Raji (cell line): ENCODE data around the gene OSBPL2.

Experiments used
- POLR2A ChIP-seq: IDR thresholded peaks from 2 replicates; pipeline ENCODE4 v1.6.1; 2011; ENCODE audit warnings: low read depth, low read length, control low read depth; ENCODE audit not compliant: insufficient read depth

OSBPL2 gene

GRCh38 chr20:62214067-62214466, 24.3 kb upstream of the OSBPL2 start:
- no peak for TF ChIP-seq POLR2A

- TF ChIP-seq POLR2A: no peak
Observed at GRCh38 chr20:62215020-62215990, 23.0 kb upstream of the OSBPL2 start.

- no peak for TF ChIP-seq POLR2A
Observed at GRCh38 chr20:62215991-62216635, 22.2 kb upstream of the OSBPL2 start.

GRCh38 chr20:62216636-62217566, 21.4 kb upstream of the OSBPL2 start:
- no peak for TF ChIP-seq POLR2A

GRCh38 chr20:62217913-62218773, 20.2 kb upstream of the OSBPL2 start:
- no peak for TF ChIP-seq POLR2A

DNA sequence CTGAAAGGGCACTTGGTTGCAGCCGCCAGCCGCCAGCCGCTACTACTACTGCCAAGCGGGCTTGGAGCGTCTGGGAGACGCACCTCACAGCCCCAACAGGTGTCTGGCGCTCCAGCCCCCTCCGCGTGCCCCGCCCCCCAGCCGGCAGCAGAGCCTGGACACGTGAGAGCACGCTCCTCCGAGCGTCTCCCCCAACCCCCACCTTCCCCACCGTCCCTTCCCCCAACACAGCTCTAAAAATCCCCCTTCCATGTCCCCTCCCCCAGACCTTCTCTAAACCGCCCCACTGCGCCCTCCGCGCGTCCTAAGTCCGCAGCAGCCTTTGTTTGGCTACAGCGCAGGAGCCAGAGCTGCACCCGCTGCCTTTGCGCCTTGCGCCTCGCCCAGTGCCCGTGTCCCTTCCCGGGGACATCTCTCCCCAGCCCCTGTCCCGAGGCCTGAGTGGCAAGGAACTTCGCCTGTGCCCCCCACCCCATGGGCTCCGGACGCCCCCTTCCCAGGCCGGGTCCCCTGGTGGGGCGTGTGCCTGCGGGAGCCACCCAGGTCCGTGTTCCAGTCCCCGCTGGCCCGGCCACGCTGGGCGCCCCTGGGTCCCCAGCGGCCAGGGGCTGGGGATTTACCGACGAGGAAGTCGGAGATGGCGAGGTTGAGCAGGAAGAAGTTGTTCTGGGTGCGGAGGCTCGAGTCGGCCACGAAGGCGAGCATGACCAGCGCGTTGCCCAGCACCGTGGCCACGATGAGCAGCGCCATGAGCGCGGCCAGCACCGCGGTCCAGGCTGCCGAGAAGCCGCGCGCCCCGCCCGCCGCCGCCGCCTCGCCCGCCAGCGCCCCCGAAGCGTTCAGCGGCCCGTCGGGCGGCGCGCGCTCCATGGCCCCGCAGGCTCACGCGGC, 19.0 kb upstream of the OSBPL2 start:
- no peak for TF ChIP-seq POLR2A

GRCh38 chr20:62219992-62220665, 18.2 kb upstream of the OSBPL2 start, which contains the start of gene HRH3:
HRH3 (minus strand) TSS chr20:62220278; CDS start chr20:62219970, 308 bp downstream.
- TF ChIP-seq POLR2A: no peak

- no peak for TF ChIP-seq POLR2A
Observed at GRCh38 chr20:62220666-62221568, 17.4 kb upstream of the OSBPL2 start.

- TF ChIP-seq POLR2A: no peak
Observed at GRCh38 chr20:62222266-62222850, 16.0 kb upstream of the OSBPL2 start.

DNA sequence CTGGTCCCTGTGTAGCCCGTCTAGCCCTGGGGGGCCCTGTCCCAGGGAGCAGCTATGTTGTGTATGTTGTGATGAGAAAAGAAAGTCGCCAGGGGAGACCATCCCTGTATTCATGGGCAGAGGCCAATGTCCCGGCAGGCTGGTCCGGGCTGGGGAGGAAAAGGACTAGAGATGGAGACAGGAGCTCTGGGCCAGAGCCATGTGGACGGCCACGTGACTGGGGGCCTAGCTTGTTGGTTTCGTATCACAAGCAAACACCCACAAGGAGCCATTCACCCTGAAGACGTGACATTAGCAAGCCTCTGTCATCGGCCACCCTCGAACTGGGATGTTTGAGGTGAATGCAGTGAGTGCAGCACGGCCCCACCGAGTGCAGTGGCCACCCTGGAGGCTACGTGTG, 15.3 kb upstream of the OSBPL2 start:
- TF ChIP-seq POLR2A: no peak

DNA sequence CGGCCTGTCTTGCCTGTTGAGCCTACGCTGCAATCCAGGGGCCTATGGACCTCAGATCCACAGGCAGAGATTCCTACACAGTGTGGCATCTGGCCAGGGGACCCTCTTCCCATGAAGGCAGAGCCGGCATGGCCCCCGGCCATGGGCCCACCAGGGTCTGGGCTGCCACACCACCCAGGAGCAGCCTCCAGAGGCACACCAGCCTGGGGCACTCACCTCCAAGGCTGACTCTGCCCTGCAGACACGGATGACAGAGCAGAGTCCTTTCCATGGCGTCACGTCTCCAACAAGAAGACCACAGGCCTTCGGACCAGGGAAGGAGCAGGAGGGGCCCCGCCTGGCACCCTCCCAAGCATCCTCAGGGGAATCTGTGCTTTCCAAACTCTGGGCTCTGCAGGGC, 14.8 kb upstream of the OSBPL2 start:
- TF ChIP-seq POLR2A: no peak
